GM21528 (cell line): ENCODE measurements around the gene ZFP69.
"Not testable (repeated sequence)": the region's sequence is repeated elsewhere in the genome, so short reads cannot be mapped to it uniquely, and the experiment has no call there.

Source experiments
- ATAC-seq: cut with Tn5 transposase; IDR thresholded peaks from one replicate; pipeline ENCODE4 v1.9.1; 2021; ENCODE audit warnings: mild to moderate bottlenecking, moderate library complexity; ENCODE audit not compliant: unreplicated experiment, low FRiP score

The ZFP69 gene

DNA sequence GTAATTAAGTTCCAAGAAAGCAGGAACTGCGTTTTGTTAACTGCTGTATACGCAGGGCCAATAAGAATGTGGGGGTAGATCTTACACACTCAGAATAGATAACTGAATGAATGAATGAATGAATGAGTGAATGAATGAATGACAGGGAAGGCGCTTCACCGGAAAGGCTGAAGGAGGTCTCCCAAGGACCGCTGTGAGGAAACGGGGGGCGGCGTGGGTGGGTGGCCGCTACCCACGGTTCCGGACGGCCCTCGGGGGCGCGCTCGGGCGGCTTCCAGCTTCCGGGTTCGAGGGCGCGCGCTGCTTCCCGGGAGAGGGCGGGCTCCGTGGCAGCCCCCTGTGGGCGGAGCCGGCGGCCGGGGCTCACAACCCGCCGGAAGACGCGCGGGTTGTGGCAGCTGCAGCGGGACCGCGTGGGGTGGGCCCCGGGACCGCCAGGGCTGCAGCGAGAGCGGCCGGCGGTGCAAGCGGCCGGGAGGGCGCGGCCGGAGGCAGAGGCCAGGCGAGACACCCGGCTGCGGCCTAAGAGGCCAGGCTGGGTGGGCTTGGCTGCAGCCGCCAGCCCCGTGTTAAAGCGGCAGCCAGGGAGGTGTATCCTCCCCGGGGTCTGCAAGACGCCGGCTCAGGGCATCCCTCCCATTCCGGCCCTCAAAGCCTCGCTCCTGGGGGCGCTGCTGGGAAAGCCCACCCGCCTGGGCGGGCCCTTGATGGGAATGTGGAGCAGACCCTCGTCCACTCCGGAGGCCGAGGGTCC is at the start of gene ZFP69:
ZFP69 (plus strand) TSS at position 367 of the 754 bp plus-strand sequence. CDS start 2,072 bp downstream, outside the sequence.
- no peak for ATAC-seq

DNA sequence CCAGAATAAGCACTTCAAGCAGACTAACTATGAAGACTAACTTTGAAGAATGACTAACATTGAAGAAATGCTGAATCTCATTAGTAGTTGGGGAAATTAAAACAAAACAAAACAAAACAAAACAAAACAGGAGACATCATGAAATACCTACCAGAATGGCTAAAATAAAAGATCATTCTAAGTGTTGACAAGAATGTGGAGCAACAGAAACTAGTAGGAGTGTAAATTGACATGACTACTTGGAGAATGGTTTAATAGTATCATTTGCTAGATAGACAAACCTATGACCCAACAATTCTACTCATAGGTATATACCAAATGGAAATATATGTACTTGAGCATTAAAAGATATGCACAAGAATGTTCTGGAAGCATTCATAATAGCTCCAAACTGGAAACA is 45.7 kb upstream of the ZFP69 start:
- no peak for ATAC-seq

DNA sequence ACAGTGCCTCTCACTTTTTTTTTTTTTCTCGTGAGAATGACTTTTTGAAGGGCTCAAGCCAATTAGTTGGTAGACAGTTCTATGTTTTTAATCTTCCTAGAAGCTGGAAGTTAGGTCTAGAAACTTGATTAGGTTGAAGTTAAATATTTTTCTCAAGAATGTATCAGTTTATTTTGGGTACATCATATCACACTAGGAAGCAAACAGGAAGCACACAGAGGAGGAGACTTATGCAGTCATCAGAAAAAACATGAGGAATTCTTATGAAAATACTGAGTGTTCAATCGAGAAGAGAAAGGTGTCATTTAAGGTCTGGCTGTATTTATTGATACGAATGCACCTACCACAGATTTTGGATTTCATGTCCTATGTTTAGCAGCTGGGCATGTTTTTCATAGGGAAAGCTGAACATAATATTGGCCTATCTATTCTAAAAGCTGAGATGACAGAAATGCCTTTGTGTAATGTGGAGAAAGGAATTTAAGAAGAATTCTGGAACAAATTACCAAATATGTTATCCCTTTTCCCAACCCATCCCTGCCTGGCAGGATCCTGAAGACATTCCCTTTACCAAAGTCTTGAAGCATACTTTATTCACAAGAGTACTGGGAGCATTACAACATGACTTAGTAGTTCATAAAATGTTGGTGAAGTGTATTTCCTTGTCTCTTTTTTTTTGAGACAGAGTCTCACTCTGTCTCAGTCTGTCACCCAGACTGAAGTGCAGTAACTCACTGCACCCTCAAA is 44.3 kb upstream of the ZFP69 start:
- ATAC-seq = no peak

DNA sequence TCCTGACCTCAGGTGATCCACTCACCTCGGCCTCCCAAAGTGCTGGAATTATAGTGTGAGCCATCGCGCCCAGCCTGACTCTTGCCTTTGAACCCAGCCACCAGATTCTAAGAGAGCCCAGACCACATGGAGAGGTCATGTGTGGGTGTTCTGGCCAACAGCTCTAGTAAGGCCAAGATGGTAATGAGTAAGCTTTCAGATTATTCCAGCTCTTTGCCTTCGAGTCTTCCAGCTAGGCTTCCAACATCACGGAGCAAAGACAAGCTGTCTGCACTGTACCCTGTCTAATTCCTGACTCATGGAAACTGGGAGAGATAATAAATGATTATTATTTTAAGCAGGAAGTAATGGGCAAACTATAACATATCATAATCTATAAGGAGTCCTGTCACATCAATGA is 41.6 kb upstream of the ZFP69 start:
- ATAC-seq = no peak

DNA sequence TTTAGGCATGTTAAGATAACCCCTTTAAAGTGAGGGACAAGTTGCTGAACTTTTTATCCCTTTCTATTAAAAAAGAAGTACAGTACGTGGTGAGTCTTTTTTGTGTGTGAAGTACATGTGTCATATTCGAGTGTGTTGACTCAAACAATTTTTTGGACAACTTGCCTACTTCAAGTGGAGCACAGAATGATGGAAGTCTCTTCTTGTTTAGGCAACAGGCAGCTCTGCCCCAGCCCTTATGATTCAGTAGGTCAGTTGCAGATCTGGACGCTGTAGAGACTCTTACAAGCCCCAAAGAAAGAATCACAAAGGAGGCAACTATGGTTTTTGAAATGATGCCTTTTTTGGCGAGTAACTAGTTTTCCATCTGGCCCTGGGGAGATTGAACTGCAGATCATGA is 41.2 kb upstream of the ZFP69 start:
- ATAC-seq = no peak

DNA sequence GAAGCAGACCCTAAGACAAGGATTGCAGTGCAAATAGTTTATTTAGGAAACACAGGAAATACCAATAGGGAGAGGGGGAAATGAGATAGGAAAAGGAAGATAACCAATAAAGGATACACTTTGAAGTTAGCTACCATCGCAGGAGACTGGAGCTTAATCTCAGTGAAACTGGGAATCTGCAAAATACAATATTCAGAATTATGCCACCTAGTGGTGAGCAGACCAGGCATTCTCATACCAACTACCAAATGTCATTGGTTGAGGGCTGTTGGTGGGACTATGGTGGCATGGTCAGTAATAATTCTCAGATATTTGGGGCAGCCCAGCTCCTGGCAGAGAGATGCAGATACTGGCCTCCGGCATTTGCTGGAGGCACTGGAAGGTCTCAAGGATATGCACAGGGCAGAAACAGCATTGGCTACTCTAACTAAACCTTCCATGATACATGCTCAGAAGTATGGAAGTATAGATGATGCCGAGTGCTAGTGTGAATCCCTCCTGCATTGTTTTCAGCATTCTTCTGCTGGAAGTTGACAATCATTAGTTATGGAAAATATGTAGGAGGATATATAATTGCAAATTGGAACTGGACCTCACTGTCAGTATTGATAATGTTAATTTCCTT is 38.6 kb upstream of the ZFP69 start:
- no peak for ATAC-seq

DNA sequence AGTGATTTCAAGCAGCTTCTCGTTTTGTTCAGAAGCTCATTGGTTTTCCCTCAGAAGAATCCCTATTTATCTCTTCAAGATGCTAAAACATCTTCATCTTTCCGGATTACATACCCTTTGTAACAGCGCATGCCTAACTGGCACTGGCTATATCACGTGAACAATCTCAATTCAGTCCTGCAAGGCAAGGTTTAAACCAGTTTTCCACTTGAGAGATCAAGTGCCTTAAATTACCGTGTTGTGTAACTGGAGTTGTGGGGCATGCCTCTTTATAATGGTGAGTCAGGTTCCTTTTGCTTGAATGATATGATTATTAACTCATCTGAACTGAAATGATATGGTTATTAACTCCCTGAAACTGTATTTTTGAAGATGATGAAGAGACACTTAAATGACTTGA is 37.8 kb upstream of the ZFP69 start:
- ATAC-seq = no peak

DNA sequence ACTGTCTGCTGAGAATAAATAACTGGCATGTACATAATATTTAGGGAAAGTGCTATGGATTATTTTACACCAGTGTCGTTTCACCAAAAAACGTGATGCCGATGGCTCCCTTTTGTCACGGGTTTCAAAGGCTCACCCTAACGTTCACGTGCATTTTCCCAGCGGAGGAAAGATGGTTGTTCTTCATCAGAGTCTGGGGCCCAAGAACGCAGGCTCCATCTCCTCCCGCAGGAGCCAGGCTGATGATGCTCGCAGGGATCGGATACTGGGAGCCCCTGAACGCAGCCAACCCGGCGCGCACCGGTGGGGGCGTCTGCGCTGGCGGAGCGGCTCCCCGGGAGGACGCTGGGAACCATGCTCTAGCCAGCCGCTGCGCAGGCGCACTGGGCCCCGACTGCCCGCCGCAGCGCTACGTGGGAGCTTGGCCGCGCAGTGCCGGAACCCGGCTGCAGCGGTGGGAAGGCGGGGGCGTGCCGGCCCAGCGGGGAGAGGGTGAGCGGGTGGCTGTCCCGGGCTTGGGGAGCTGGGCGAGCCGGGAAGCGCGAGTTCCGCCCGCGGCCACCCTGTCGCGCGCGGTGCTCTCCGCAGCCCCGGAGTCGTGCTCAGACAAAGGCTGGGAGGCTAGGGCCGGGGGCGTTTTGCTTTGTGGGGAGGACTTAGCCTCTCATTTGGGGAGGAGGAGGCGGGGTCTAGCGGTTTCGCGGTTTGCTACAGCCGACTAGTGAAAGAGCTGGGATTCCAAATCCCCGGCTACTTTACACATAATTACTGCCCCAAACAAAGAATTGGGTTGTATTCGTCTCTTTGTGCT is 27.2 kb upstream of the ZFP69 start, which contains the start of gene ZFP69B:
ZFP69B (plus strand) TSS at position 793 of the 811 bp plus-strand sequence. CDS start 486 bp downstream, outside the sequence.
- ATAC-seq = peak; percentile 72

DNA sequence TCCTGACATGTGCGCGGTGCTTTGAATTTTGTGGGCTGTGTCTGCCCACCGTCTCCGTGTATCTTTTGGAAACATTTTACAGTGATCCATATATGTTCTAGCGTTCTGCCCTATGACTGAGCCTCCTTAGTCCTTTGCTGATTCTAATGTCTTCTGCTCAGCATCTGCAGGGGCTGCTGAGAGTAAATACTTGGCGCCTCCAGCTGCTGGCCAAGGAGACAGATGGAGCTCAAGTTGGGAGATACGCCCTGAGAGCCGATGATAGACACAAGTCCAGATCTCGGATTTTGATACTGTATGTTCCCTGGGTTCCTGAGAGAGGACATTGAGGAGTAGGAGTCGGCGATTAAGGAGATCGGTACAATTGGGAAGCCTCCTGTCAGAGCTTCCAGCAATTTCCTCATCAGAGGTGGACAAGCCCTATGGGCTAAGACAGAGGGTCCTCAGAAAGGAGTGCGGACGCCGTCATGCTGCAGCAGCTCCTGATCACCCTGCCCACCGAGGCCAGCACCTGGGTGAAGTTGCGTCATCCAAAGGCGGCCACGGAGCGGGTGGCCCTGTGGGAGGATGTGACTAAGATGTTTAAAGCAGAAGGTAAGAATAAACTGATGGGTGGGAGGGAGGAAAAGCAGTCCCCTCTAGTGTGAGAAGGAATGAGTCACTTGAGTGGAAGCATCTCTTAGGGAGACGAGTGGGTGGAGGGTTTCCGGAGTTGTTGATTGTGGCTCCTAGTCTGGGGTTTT is 26.4 kb upstream of the ZFP69 start:
- ATAC-seq = peak; percentile 35

DNA sequence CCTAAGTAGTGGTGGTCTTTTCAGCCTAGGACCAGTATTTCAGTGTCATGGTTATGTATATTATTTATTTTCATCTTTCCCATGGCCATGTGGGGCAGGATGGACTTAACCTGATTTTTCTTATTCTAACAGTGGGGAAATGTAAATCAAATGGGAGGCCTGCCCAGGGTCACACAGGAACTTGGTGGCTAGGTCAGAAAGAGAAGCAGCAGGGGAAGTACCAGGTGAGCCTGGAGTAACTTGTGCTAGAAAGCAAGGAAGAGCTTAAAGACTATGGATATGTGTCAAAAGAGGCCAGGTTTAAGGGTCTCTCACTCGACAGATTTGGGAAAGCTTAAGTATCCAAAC is 25.9 kb upstream of the ZFP69 start:
- no peak for ATAC-seq

DNA sequence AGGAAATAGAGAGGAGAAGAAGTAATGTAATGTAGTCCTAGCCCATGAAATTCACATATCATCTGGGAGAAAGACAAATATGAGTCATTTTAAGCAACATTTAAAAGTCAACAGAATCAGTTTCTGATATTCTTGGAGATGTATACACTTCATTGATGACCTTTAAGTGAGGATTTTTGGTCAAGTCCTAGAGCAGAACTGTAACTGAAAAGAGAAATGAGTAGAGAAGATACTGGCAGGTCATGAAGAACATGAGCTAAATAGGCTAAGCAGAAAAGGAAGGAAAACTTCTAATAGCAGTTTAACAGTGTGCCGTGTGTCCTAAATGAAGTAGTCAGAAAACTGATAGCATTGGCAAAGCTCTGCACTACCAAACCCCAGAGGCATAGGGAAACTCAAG is 22.2 kb upstream of the ZFP69 start:
- ATAC-seq = no peak

DNA sequence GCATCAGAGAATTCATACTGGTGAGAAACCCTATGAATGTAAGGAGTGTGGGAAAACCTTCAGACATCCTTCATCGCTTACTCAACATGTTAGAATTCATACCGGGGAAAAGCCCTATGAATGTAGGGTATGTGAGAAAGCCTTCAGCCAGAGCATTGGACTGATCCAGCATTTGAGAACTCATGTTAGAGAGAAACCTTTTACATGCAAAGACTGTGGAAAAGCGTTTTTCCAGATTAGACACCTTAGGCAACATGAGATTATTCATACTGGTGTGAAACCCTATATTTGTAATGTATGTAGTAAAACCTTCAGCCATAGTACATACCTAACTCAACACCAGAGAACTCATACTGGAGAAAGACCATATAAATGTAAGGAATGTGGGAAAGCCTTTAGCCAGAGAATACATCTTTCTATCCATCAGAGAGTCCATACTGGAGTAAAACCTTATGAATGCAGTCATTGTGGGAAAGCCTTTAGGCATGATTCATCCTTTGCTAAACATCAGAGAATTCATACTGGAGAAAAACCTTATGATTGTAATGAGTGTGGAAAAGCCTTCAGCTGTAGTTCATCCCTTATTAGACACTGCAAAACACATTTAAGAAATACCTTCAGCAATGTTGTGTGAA is 14.0 kb upstream of the ZFP69 start:
- no peak for ATAC-seq

DNA sequence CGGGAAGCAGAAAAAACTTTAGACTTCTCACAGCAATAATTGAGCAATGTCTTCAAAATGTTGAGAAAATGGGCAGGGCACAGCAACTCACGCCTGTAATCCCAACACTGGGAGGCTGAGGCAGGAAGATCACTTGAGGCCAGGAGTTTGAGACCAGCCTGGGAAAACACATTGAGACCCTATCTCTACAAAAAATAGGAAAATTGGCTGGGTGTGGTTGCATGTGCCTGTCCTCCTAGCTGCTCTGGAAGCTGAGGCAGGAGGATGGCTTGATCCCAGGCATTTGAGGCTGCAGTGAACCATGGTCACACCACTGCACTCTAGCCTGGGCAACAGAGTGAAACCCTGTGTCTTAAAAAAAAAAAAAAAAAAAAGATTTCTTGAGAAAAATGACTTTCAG is 7.8 kb upstream of the ZFP69 start:
- ATAC-seq = no peak

DNA sequence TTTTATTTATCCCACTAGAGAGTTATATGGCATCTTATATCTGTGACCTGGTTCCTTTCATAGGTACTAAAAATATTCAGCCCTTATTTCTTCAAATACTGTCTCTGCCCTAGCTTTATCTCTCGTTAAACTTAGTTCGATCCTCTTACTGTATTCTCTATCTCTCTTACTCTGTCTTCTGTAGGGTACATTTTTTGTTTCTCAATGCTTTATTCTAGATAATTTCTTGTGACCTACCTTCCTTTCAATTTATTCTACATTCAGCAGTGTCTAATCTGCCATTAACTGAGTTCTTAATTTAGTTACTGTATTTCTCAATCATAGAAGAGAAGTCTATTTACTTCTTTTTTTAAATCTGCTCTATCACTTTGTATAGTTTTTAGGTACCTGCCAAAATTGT is 1.8 kb upstream of the ZFP69 start:
- ATAC-seq = no peak

DNA sequence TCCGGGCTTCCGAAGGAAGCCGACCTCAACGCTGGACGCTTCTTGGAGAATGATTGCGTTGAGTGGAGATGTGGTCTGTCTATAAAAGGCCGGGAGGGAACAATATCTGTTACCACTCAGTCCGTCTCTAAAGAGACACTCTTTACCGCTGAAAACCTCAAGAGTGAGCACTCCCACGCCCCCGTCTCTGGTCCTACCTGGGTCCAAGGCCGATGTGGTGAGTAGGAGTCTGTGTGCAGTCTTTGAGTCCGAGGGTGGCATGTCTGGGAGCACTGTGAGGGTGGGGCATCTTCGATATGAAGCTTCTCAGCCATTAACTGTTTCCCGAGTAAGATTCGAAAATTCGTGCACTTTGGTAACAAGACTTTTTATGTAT is 576 bp downstream of the ZFP69 start:
- no peak for ATAC-seq

DNA sequence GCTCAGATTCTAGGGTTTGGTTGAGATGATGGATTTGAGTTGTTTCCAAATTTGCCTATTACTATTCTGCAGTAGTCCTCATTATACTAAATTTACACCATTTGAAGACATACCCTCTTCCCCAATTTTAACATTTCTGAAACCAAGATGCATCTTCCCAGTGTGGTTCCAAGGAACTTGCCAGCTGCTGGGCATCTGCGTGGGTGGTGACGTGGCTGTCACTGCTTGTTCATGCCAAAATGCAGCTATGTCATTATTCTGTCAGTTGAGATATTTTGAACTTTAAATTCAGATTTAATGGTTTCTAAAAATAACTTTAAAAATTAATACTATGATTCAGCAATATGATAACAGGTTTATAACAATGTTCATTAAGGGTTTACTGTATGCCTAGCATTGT is 1.2 kb downstream of the ZFP69 start:
- ATAC-seq = no peak

DNA sequence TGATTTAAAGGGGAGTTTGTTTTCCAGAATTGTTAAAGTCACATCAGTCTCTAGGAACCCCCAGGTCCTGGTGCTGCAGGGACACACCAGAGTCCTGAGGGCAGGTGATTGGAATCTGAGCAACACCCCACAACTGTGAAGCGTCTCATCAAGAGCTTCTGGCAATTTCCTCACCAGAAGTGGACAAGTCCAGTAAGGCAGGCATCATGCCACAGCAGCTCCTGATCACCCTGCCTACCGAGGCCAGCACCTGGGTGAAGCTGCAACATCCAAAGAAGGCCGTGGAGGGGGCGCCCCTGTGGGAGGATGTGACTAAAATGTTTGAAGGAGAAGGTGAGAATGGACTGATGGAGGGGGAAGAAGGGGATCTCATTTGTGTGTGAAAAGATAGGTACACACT is 2.1 kb downstream of the ZFP69 start:
- ATAC-seq = no peak

DNA sequence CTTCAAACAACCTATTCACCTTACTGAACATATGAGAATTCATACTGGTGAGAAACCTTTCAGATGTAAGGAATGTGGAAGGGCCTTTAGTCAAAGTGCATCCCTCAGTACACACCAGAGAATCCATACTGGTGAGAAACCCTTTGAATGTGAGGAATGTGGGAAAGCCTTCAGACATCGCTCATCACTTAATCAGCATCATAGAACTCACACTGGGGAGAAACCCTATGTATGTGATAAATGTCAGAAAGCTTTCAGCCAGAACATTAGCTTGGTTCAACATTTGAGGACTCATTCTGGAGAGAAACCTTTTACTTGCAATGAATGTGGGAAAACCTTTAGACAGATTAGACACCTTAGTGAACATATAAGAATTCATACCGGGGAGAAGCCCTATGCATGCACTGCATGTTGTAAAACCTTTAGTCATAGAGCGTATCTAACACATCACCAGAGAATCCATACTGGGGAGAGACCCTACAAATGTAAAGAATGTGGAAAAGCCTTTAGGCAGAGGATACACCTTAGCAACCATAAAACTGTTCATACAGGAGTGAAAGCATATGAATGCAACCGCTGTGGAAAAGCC is 18.3 kb downstream of the ZFP69 start:
- no peak for ATAC-seq

DNA sequence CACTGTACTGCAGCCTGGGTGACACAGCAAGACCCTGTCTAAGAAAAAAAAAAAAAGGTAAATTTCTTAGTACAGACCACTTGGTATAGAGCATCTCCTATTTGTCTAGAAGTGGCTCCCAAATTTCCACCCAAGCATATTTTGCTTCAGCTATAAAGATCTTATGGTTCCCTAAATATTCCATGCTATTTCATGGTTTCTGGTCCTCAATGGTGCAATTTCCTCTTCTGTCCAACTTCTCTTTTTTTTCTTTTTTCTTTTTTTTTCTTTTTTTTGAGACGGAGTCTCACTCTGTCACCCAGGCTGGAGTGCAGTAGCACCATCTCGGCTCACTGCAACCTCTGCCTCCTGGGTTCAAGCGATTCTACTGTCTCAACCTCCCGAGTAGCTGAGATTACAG is 25.6 kb downstream of the ZFP69 start:
- ATAC-seq = not testable (repeated sequence)
